GM23248 (cell line): ENCODE data around the gene DOK4. TPM values are rescaled to one million over a fixed set of nuclear protein-coding genes. Genes with fewer than 3 reads are reported as not detected.

Source experiments
- DNase-seq: peaks from one replicate; pipeline ENCODE4 v3.0.0-alpha.2; 2015
- H2AFZ ChIP-seq: fragments of 200-600 bp; sonication (generic); 2 replicates; pipeline ENCODE4 v1.6.1; 2016; ENCODE audit warnings: antibody characterized with exemption
- H3F3A ChIP-seq: fragments of 200-600 bp; sonication (generic); 2 replicates; pipeline ENCODE4 v1.6.1; 2016; ENCODE audit warnings: mild to moderate bottlenecking, antibody characterized with exemption, mixed run types; ENCODE audit not compliant: insufficient read depth
- H3K27ac ChIP-seq: fragments of 200-600 bp; sonication (generic); 2 replicates; pipeline ENCODE4 v1.5.1; 2016; ENCODE audit warnings: mild to moderate bottlenecking
- H3K27me3 ChIP-seq: fragments of 200-600 bp; sonication (generic); replicated peaks from 2 replicates; pipeline ENCODE4 v1.6.1; 2016; ENCODE audit warnings: mild to moderate bottlenecking; ENCODE audit not compliant: insufficient read depth
- H3K36me3 ChIP-seq: fragments of 200-600 bp; sonication (generic); 2 replicates; pipeline ENCODE4 v1.6.1; 2016; ENCODE audit warnings: low read depth, mild to moderate bottlenecking
- H3K4me1 ChIP-seq: fragments of 200-600 bp; sonication (generic); 2 replicates; pipeline ENCODE4 v1.6.1; 2016; ENCODE audit warnings: mild to moderate bottlenecking; ENCODE audit not compliant: insufficient read depth
- H3K4me2 ChIP-seq: fragments of 200-600 bp; sonication (generic); one replicate; pipeline ENCODE4 v1.6.1; 2016; ENCODE audit warnings: mild to moderate bottlenecking; ENCODE audit not compliant: unreplicated experiment
- H3K4me3 ChIP-seq: fragments of 200-600 bp; sonication (generic); 2 replicates; pipeline ENCODE4 v1.5.1; 2016; ENCODE audit warnings: mild to moderate bottlenecking
- H3K79me2 ChIP-seq: fragments of 200-600 bp; sonication (generic); 2 replicates; pipeline ENCODE4 v1.6.1; 2016; ENCODE audit warnings: mild to moderate bottlenecking; ENCODE audit not compliant: insufficient read depth
- H3K9ac ChIP-seq: fragments of 200-600 bp; sonication (generic); 2 replicates; pipeline ENCODE4 v1.6.1; 2016; ENCODE audit warnings: mild to moderate bottlenecking
- H3K9me2 ChIP-seq: fragments of 200-600 bp; sonication (generic); 2 replicates; pipeline ENCODE4 v1.6.1; 2016; ENCODE audit warnings: mixed run types, mild to moderate bottlenecking, moderate library complexity; ENCODE audit not compliant: insufficient read depth
- H3K9me3 ChIP-seq: fragments of 200-600 bp; sonication (generic); one replicate; pipeline ENCODE4 v1.6.1; 2017; ENCODE audit warnings: low read depth
- H4K20me1 ChIP-seq: fragments of 200-600 bp; sonication (generic); 2 replicates; pipeline ENCODE4 v1.6.0; 2016; ENCODE audit not compliant: insufficient read depth
- EZH2 ChIP-seq: fragments of 200-600 bp; sonication (generic); IDR thresholded peaks from 2 replicates; pipeline ENCODE4 v1.6.1; 2018; ENCODE audit warnings: antibody characterized with exemption, mild to moderate bottlenecking; ENCODE audit not compliant: insufficient read depth, poor library complexity, severe bottlenecking
- EZH2phosphoT487 ChIP-seq: fragments of 200-600 bp; sonication (generic); IDR thresholded peaks from 2 replicates; pipeline ENCODE4 v1.6.1; 2018; ENCODE audit warnings: antibody characterized with exemption, moderate library complexity, mild to moderate bottlenecking, low read depth; ENCODE audit not compliant: insufficient read depth
- WGBS, 2 experiments: methylation state at CpG; one replicate each; pipeline ENCODE4 v1.1.6; 2015 to 2017; ENCODE audit warnings: low lambda C conversion rate in 2 of 2, low coverage in 1 of 2; ENCODE audit errors: missing lambda C conversion rate in 2 of 2; 5-methylcytosine and 5-hydroxymethylcytosine counted together
- in situ Hi-C: fragments of 300-500 bp; cut with MboI; formaldehyde crosslinking; loops from 2 replicates; pipeline ENCODE4 v1.15.0; 2020
- polyA plus RNA-seq: library from polyadenylated mRNA; unstranded; fragments of >200 nt; fragmentation: Nextera tagmentation; extraction: Ambion mirVana; gene quantifications from 2 replicates; pipeline ENCODE4 v1.2.1, GENCODE V29; 2016
- total RNA-seq: library from RNA; depleted of rRNA; stranded (reverse); fragments of >200 nt; shearing (Covaris generic); gene quantifications from 2 replicates; pipeline ENCODE4 v1.2.3, GENCODE V29; 2014

DOK4 gene
- total and polyA plus RNA-seq, 2 experiments from 2014 or later = 44.6 to 60.5 TPM

DNA sequence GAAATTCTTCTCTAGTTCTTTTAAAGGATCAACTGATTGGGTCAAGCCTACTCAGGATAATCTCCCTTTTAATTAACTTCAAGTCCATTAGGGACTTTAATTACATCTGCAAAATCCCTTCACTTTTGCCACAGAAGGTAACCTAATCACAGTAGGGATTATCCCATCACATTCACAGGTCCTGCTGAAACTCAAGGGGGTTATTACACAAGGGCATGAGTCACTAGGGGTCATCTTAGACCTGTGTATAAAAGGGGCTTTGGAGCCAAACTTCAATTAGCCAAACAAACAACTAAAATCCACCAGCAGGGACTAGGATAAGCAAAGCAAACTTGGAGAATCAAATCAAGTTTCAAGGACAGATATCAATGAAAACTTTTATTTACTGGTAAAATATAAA, 58.5 kb downstream of the DOK4 start:
- Histone ChIP-seq H3K9me3 (no peaks in the 10 kb centered on the region), H4K20me1 (no peaks in the 10 kb centered on the region), H3K4me2 (no peak overlapping the region), H3K4me1 (no peaks in the 10 kb centered on the region), H2AFZ (no peak overlapping the region), H3K27me3 (no peaks in the 10 kb centered on the region), H3K9ac (no peak overlapping the region), H3K27ac (no peak overlapping the region), H3K9me2 (no peaks in the 10 kb centered on the region), H3K79me2 (no peaks in the 10 kb centered on the region), H3K36me3 (peaks cover 27% of the 10 kb centered on the region), H3K4me3 (no peak overlapping the region), H3F3A (no peaks in the 10 kb centered on the region)
- TF ChIP-seq EZH2 = no peak
- no peak for TF ChIP-seq EZH2phosphoT487
- no peak for DNase-seq
- in situ Hi-C loops = no loop called here

GRCh38 chr16:57427307-57427706, 59.0 kb downstream of the DOK4 start:
- peaks cover 3% of the 10 kb centered on the region; the same call in 1 of the 2 replicates for H3K4me1 ChIP-seq
- H3K9me3 ChIP-seq = no peaks in the 10 kb centered on the region
- no peaks in the 10 kb centered on the region for H4K20me1 ChIP-seq
- TF ChIP-seq EZH2phosphoT487 = no peak
- TF ChIP-seq EZH2 = no peak
- H3K27ac ChIP-seq = no peak overlapping the region
- no peaks in the 10 kb centered on the region for H3K79me2 ChIP-seq
- no peak overlapping the region for H2AFZ ChIP-seq
- no peaks in the 10 kb centered on the region for H3K27me3 ChIP-seq
- in situ Hi-C loops = no loop called here
- peaks cover 23% of the 10 kb centered on the region for H3K36me3 ChIP-seq
- WGBS, 2 experiments = 72 to 73% methylated on average over 8 of the region's 8 CpGs
- no peak overlapping the region for H3K4me3 ChIP-seq
- no peak overlapping the region for H3K9ac ChIP-seq
- no peak overlapping the region for H3K4me2 ChIP-seq
- no peak for DNase-seq
- H3K9me2 ChIP-seq = no peaks in the 10 kb centered on the region
- H3F3A ChIP-seq = peaks cover 5% of the 10 kb centered on the region; the same call in 1 of the 2 replicates

DNA sequence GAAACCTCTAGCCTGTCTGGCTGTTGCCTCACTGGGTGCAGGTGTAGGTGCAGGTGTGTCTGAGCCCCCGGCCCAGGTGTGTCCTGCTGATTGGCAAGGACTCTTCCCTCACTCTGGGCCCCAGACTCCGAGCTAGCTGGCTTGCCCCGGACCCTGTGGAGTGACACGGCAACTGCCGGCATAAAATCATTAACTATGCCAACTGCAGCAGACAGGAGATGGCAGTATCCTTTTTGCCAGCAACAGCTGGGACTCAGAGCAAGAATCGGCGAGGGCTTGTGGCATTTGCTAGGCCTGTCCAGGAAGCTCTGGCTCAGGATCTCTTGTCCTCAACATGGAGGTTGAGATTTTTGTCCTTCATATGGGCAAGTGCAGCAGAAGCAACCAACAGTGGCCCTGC, 59.9 kb downstream of the DOK4 start:
- 88 to 93% methylated on average over 7 of the region's 7 CpGs for WGBS, 2 experiments
- H3K4me1 ChIP-seq = peaks cover 6% of the 10 kb centered on the region; the same call in 1 of the 2 replicates

DNA sequence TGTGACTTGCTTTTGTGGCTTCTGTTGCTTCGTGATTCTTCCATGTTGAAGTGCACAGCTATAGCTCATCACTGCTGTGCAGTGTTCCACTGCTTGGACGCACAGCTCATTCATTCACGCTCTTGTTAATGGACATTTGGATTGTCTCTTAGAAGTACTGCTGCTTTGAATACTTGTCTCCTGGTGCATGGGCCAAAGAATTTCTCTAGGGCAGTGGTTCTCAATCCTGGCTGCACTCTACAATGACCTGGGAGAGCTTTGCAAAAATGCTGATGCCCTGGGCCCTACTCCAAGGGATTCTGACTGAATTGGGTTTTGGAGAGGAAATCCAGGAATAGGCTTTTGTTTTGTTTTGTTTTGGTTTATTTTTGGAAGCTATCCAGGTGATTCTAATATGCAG, 61.7 kb downstream of the DOK4 start:
- in situ Hi-C loops = no loop called here
- H4K20me1 ChIP-seq = no peaks in the 10 kb centered on the region
- no peaks in the 10 kb centered on the region for H3K9me2 ChIP-seq
- no peak overlapping the region for H3K9ac ChIP-seq
- H3K4me3 ChIP-seq = no peak overlapping the region
- H3K4me2 ChIP-seq = no peak overlapping the region
- H2AFZ ChIP-seq = no peak overlapping the region
- no peak for TF ChIP-seq EZH2
- TF ChIP-seq EZH2phosphoT487 = no peak
- H3K27ac ChIP-seq = no peak overlapping the region
- no peaks in the 10 kb centered on the region; the same call in 1 of the 2 replicates for H3K36me3 ChIP-seq
- no peak for DNase-seq
- no peaks in the 10 kb centered on the region for H3K79me2 ChIP-seq
- 38 to 40% methylated on average over 3 of the region's 3 CpGs for WGBS, 2 experiments
- H3K4me1 ChIP-seq = peaks cover 6% of the 10 kb centered on the region; the same call in 1 of the 2 replicates
- H3K27me3 ChIP-seq = no peaks in the 10 kb centered on the region
- H3F3A ChIP-seq = peaks cover 9% of the 10 kb centered on the region; the same call in 1 of the 2 replicates
- no peaks in the 10 kb centered on the region for H3K9me3 ChIP-seq

More for the DNA sequence above, 59.9 kb downstream of the DOK4 start:
- Histone ChIP-seq H3K9me3 (no peaks in the 10 kb centered on the region), H3K4me2 (no peak overlapping the region), H3K4me3 (no peak overlapping the region), H4K20me1 (no peaks in the 10 kb centered on the region), H3K9ac (no peak overlapping the region), H3F3A (peaks cover 9% of the 10 kb centered on the region; the same call in 1 of the 2 replicates), H3K27ac (no peak overlapping the region), H3K36me3 (peaks cover 16% of the 10 kb centered on the region), H2AFZ (no peak overlapping the region), H3K27me3 (no peaks in the 10 kb centered on the region), H3K9me2 (no peaks in the 10 kb centered on the region), H3K79me2 (no peaks in the 10 kb centered on the region)
- TF ChIP-seq EZH2 = no peak
- TF ChIP-seq EZH2phosphoT487 = no peak
- in situ Hi-C loops = no loop called here
- DNase-seq = no peak

DNA sequence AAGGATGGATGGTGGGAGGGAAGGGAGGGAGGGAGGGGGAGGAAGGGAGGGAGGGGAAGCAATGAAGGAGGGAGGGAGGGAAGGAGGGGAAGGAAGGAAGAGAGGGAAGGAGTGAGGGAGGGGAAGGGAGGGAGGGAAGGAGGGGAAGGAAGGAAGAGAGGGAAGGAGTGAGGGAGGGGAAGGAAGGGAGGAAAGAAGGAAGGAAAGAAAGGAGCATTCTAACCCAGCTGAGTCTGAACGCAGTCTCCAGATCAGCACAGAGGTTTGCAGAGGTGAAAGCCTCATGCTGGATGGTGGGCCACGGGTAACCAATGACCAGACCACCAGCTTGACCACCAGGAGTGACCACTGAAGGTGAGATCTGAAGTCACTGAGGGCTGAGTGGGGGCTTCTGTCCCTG, 63.1 kb downstream of the DOK4 start:
- no peaks in the 10 kb centered on the region for H3K9me3 ChIP-seq
- H3K4me2 ChIP-seq = no peak overlapping the region
- peaks cover 9% of the 10 kb centered on the region; the same call in 1 of the 2 replicates for H3F3A ChIP-seq
- no peaks in the 10 kb centered on the region for H3K27me3 ChIP-seq
- H3K27ac ChIP-seq = no peak overlapping the region
- H3K36me3 ChIP-seq = no peaks in the 10 kb centered on the region
- H3K79me2 ChIP-seq = no peaks in the 10 kb centered on the region
- no peak for DNase-seq
- H3K9ac ChIP-seq = no peak overlapping the region
- in situ Hi-C loops = no loop called here
- H3K4me1 ChIP-seq = peaks cover 6% of the 10 kb centered on the region; the same call in 1 of the 2 replicates
- no peak for TF ChIP-seq EZH2
- TF ChIP-seq EZH2phosphoT487 = no peak
- no peaks in the 10 kb centered on the region for H4K20me1 ChIP-seq
- H3K9me2 ChIP-seq = no peaks in the 10 kb centered on the region
- no peak overlapping the region for H3K4me3 ChIP-seq
- WGBS, 2 experiments = 81 to 98% methylated on average over 2 of the region's 2 CpGs
- H2AFZ ChIP-seq = no peak overlapping the region
